22Rv1 (cell line): ENCODE results near the gene RFESD.

ENCODE experiments used
- ZFX ChIP-seq: fragments of 450-650 bp; IDR thresholded peaks from 2 replicates; pipeline ENCODE4 v1.6.1; 2017; ENCODE audit warnings: antibody characterized with exemption, borderline replicate concordance
- TF ChIP-seq, protein P1 (sequence below): fragments of 450-650 bp; IDR thresholded peaks from 2 replicates; pipeline ENCODE4 v1.5.1; 2017; ENCODE audit warnings: mild to moderate bottlenecking

GRCh38 chr5:95638632-95639031, 7.9 kb upstream of the RFESD start:
- TF ChIP-seq, protein P1, sequence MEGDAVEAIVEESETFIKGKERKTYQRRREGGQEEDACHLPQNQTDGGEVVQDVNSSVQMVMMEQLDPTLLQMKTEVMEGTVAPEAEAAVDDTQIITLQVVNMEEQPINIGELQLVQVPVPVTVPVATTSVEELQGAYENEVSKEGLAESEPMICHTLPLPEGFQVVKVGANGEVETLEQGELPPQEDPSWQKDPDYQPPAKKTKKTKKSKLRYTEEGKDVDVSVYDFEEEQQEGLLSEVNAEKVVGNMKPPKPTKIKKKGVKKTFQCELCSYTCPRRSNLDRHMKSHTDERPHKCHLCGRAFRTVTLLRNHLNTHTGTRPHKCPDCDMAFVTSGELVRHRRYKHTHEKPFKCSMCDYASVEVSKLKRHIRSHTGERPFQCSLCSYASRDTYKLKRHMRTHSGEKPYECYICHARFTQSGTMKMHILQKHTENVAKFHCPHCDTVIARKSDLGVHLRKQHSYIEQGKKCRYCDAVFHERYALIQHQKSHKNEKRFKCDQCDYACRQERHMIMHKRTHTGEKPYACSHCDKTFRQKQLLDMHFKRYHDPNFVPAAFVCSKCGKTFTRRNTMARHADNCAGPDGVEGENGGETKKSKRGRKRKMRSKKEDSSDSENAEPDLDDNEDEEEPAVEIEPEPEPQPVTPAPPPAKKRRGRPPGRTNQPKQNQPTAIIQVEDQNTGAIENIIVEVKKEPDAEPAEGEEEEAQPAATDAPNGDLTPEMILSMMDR, result no peak
- TF ChIP-seq ZFX, result no peak
